Activated CD4-positive, alpha-beta T cell treated with anti-CD3 and anti-CD28 coated beads, Interleukin-2, amount 50 U/mL, for 48 hours (primary cell): ENCODE results near the gene TASP1.

ENCODE experiments used
- DNase-seq, 2 experiments: peaks; one replicate each; pipeline ENCODE4 v3.0.0-alpha.2; 2020

Gene TASP1

GRCh38 chr20:13428684-13429083 is 210.0 kb downstream of the TASP1 start:
- DNase-seq, result no peak

GRCh38 chr20:13426870-13427269 is 211.9 kb downstream of the TASP1 start:
- no peak for DNase-seq

- no peak for DNase-seq
Observed at GRCh38 chr20:13425381-13426135, 213.2 kb downstream of the TASP1 start.

- DNase-seq, result no peak
Observed at GRCh38 chr20:13424174-13424833, 214.4 kb downstream of the TASP1 start.

- DNase-seq, result no peak
Observed at GRCh38 chr20:13423472-13424173, 215.1 kb downstream of the TASP1 start.

GRCh38 chr20:13422637-13423036 is 216.1 kb downstream of the TASP1 start:
- no peak for DNase-seq

- DNase-seq, result no peak
Observed at GRCh38 chr20:13420625-13421024, 218.1 kb downstream of the TASP1 start.

- no peak for DNase-seq
Observed at GRCh38 chr20:13419477-13419876, 219.3 kb downstream of the TASP1 start.

GRCh38 chr20:13418263-13419229 is 220.2 kb downstream of the TASP1 start:
- no peak for DNase-seq

- no peak for DNase-seq
Observed at GRCh38 chr20:13416531-13416930, 222.2 kb downstream of the TASP1 start.

- no peak for DNase-seq
Observed at GRCh38 chr20:13412806-13413445, 225.8 kb downstream of the TASP1 start.

GRCh38 chr20:13404293-13404692 is 234.4 kb downstream of the TASP1 start:
- DNase-seq, result no peak

GRCh38 chr20:13403453-13403852 is 235.3 kb downstream of the TASP1 start:
- DNase-seq, result no peak

- DNase-seq, result no peak
Observed at GRCh38 chr20:13402986-13403385, 235.7 kb downstream of the TASP1 start.

- no peak for DNase-seq
Observed at GRCh38 chr20:13402171-13402760, 236.5 kb downstream of the TASP1 start.

- no peak for DNase-seq
Observed at GRCh38 chr20:13401596-13401995, 237.1 kb downstream of the TASP1 start.

- no peak for DNase-seq
Observed at GRCh38 chr20:13400453-13400852, 238.3 kb downstream of the TASP1 start.

- DNase-seq, result no peak
Observed at GRCh38 chr20:13397300-13397724, 241.4 kb downstream of the TASP1 start.

GRCh38 chr20:13396826-13397225 is 241.9 kb downstream of the TASP1 start:
- no peak for DNase-seq

GRCh38 chr20:13396022-13396421 is 242.7 kb downstream of the TASP1 start:
- DNase-seq, result no peak

- no peak for DNase-seq
Observed at GRCh38 chr20:13395232-13395631, 243.5 kb downstream of the TASP1 start.

- DNase-seq, result no peak
Observed at GRCh38 chr20:13392391-13392790, 246.3 kb downstream of the TASP1 start.
